HG02623 (cell line): ENCODE data around the gene ATN1.

Experiments used
- ATAC-seq: cut with Tn5 transposase; IDR thresholded peaks from one replicate; pipeline ENCODE4 v1.9.1; 2021; ENCODE audit warnings: moderate library complexity; ENCODE audit not compliant: unreplicated experiment

ATN1 gene

DNA sequence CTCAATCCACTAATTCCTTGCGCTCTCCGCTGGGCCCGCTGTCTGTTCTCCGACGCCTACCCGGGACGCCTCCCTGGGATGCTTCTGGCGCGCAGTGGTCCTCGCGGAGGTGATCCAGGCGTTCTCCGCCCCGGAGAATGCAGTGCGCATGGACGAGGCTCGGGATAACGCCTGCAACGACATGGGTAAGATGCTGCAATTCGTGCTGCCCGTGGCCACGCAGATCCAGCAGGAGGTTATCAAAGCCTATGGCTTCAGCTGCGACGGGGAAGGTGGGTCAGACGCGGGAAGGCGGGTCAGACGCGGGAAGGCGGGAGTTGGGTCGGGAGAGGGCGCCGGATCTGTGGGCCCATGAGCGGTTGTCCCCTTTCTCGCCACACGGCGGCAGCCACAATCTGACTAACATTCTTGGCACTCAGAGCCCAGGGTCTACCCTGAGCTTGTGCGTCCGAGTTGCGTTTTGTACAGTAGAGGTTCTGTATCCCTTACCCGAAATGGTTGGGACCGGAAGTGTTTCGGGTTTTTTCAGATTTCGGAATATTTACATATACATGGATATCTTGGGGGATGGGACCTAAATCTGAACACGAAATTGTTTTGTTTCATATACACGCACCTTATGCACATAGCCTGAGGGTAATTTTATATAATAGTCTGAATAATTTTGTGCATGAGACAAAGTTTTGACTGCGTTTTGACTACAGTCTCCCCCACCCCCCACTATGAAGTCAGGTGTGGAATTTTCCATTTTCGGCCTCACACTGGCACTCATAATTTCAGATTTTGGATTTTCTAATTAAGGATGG lies 16.8 kb downstream of the ATN1 start:
- peak; percentile 36 for ATAC-seq

DNA sequence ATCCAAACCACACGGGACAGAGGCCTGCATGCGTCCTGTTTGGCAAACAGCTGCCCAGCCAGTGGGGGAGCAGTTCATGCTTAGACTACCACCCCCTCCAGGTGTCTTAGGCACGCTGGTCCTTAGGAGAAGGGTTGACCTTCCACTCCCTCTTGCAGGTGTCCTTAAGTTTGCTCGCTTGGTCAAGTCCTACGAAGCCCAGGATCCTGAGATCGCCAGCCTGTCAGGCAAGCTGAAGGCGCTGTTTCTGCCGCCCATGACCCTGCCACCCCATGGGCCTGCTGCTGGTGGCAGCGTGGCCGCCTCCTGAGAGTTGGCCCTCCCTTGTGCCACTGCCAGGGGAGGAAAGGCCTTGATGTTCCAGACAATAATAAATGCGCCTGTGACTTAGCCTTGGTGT lies 17.9 kb downstream of the ATN1 start:
- ATAC-seq = no peak

DNA sequence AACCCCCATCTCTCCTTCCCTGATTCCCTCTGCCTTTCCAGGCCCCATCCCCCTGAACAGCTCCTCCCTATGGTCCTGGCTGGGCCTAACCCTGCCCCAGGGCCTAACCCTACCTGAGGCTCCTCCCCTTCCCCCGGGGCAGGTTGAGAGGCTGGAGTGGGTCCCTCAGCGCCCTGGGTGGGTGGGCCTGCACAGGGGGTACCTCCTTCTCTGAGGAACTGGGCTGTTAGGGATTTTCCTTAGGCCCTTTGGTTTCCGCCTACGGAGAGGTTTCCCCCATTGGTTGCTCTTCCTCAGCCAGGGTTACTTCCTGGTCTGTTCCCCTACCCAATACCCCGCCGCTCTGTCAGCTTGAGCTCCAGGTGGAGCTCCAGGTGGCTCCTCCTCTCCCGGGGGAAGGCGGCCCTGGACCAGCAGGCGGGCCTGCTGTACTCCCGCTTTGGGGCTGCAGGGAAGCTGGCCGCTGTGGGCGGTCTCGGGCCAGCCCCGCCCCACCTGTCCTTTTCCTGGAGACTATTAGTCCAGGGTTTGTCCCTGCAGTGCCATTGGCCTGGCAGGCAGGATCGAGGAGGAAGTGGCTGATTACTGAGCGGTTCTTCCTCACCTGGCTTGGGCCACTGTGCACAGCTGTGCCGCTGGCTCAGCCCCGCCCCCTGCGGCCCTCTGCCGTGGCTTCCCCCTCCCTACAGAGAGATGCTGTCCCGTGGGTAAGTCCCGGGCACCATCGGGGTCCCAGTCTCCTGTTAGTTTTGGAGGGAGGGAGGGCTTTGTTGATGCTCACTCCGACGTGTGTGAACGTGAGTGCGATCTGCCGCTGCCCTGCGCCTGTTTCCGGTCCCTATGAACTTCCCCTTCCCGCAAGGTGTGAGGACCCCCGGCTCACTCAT lies 18.5 kb downstream of the ATN1 start:
- ATAC-seq = no peak

DNA sequence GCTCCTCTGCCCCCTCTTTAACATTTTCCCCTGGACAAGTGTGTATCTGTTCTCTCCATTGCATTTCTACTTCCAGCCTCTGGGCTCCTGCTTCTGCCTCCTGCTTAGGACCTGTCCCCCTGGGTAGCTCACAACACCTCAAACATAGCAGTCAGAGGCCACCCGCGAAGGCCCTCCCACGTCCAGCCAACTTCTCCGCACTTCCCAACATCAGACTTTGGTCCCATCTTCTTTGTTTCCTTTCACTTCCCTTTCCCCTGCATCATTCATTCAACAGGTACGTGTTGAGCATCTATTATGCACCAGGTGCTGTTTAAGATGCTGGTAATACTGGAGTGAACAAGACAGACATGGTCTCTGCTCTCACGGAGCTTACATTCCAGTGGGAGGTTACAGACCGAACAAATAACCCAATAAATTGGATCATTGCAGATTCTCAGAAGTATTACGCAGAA lies 19.2 kb downstream of the ATN1 start:
- no peak for ATAC-seq

DNA sequence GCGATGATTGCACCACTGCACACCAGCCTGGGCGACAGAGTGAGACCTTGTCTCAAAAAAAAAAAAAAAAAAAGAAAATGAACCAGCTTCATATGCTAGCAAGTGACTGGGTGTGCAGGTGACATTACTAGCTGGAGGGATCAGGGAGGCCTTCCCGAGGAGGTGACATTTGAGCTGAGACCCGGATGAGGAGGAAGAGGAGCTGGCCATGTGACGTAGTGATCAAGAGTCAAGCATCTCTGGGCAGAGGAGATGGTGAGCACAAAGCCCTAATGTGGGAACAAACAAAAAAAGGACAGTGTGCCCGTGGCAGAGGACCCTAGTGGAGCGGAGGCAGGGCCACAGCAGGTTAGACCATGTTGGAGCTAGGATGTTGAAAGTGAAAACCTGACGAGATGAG lies 19.9 kb downstream of the ATN1 start:
- no peak for ATAC-seq

DNA sequence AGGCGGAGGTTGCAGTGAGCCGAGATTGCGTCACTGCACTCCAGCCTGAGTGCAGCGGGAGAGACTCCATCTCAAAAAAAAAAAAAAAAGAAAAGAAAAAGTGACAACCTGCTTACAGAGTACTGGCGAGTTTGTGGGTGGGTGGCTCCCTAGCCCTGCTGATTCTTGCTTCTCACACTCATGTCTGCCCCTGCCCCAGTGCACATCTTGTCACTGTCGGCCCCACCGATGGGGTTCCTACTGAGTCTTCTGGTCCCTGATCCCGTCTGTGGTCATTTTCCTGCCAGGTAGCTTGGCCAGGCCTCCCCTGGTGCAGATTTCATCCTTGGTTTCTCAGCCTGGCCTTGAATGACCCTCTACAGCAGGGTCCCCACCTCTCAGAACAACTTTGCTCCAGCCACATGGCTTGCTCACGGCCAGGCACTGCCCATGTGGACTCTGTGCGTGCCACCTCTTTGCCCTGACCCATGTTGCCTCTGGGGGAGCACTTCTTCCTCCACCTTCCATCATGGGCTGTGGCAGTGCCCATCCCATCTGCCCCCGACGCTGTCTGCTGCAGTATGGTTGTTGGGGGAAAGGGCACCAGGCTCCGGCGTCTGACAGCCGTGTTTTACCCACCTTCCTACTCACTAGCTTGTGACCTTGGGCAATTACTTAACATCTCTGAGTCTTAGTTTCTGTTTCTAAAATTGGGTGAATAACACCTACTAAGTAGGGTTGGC lies 21.3 kb downstream of the ATN1 start:
- ATAC-seq = no peak

DNA sequence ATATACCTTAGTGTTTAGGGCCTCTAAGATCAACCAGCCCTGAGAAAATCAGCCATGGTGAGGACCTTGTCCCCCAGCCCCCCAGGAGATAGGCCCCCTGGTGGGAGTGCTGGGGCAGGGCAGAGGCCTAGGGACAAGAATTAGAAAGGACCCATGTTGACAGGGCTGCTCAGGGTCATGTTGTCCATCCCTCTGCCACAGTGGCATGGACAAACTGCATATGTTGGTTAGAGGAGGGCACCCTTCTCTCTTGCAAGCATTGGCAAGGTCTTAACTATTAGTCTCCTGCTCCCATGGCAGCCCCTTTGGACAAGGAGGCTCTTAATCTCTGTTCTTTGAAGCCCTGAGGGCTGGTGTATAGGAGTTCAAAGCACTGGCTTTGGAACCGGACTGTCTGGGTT lies 22.6 kb downstream of the ATN1 start:
- no peak for ATAC-seq

DNA sequence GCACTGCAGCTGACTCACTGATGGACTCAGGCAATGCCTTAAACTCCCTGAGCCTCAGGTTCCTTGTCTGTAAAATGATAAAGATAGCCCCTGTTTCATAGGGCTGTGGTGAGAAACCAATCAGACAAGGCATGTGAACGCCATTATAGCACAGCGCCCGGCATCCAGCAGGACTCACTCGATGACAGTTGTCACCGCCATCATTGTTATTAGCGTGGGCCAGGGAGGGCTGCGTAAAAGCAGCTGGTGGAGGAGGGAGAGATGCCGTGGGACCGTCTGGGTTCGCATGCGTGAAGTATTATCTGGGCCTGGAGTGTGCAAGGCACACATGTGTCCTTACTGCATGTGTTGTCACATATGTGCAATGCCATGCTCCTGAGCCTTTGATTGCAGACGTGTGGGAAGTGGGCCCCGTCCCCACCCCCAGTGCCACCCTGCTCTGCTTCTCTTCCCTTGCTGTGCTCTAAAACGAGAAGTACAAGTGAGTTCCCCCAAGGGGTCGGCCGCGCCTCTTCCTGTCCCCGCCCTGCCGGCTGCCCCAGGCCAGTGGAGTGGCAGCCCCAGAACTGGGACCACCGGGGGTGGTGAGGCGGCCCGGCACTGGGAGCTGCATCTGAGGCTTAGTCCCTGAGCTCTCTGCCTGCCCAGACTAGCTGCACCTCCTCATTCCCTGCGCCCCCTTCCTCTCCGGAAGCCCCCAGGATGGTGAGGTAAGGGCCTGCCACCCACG lies 23.2 kb downstream of the ATN1 start, which contains the start of gene PTPN6:
PTPN6 (plus strand) TSS at position 546 of the 730 bp plus-strand sequence; CDS start at position 703, 157 bp downstream.
- ATAC-seq = no peak

DNA sequence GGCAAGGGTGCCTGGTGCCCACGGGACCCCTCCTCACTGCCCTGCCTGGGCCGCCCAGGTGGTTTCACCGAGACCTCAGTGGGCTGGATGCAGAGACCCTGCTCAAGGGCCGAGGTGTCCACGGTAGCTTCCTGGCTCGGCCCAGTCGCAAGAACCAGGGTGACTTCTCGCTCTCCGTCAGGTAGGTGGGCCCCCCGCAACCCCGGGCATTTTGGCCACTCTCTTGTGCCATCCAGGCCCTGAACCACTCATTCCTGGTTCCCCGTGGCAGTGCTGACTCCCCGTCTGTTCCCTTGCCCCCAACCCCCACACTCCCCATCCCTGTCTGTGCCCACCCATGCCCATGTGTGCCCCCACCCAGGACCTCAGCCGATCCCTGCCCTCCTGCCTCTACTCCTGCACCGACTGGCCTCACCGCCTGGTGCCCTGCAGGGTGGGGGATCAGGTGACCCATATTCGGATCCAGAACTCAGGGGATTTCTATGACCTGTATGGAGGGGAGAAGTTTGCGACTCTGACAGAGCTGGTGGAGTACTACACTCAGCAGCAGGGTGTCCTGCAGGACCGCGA lies 23.9 kb downstream of the ATN1 start:
- ATAC-seq = no peak

DNA sequence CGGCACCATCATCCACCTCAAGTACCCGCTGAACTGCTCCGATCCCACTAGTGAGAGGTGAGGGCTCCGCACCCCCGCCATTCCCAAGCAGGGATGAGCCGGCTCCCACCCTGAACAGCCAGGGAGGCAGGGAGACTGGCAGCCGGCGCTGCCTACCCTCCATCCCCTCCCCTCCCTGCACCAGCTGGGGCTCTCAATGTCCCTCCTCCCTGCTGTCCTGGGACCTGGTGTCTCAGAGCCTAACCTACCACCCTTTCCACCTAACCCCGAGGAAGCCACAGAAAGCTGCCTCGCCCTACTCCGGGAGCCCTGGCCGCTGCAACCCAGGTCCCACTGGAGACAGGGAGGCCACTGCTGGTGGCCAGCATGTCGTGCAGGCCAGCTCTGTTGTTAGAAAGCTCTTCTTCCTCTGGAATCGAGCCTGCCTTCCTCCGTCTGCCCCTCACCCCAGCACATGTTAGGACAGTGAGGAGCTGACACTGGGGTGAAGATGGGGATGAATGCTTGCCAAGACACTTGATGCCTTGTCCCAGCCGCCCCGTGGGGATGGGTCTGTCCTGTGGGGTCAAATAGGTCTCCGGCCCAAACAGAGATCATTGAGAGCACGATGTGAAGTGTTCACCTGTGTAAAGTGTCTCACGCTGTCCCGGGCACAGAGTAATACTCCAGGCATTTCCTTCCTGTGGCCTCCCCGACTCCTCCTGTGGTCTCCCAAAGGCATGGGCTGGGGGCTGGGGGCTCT lies 24.5 kb downstream of the ATN1 start:
- ATAC-seq = no peak

DNA sequence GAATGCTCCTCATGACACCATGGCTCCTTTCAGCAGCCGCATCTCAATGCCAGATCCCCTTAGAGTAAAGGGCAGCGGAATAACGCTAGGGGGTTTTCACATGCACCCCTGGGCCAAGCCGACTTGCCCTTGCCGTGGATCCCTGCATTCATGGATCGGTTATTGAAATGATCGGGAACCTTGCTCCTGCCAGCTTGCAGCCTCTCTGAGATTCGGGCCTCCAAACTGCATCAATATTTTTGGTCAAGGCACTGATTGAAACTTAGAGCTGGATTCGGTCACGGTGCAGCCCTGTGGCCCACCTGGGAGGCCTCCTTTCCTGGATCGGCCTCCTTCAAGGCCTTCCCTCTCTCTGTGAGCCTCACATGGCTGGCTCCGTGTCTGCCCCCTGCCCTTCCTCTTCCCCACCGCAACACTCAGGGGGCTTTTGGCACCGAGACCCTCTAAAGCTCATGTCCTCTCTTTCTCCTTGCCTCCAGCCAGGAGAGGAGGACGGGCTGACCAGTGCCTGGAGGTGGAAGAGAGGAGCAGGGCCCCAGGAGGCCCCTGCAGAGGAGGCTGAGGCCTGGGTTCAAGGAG lies 25.2 kb downstream of the ATN1 start:
- no peak for ATAC-seq

DNA sequence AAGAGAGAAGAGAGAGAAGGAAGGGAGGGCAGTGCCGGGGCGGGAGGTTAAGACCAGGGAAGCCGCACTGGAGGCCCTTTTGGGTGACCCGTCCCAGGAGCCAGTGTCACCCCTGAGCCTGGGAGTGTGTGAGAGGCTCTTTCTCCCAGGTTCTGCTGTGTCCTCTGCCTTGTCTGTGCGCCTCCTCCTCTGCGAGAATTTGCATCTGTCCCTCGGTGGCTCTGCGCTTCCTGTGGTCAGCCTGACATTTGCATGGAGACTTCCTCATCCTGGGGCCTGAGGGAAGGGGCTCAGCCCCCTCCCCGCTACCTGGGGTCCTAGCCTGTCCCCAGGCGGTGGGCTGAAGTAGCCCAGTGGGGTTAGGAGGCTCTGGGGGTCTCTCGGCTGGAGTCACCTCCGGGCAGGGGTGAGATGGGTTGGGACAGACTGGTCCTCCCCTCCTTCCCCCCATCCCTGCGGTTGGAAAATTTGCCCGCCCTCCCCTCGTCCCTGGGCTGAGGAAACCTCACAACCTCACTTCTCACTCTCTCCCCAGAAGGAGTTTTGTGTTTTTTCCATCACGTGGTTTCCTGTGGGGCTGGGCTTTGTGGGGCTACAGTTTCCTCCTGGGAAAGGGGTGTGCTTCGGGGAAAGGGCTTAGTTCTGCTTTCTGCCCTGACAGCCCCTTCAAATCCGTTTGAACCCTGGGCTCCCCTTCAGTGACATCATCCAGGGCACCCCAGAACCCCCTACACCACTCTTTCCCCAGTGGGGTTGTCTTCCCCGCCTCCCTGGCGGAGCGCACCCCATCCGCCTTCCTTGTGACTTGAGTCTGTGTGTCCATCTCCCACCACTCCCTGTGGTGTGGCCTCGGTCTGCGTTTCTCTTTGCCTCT lies 25.9 kb downstream of the ATN1 start:
- ATAC-seq = peak; percentile 45

DNA sequence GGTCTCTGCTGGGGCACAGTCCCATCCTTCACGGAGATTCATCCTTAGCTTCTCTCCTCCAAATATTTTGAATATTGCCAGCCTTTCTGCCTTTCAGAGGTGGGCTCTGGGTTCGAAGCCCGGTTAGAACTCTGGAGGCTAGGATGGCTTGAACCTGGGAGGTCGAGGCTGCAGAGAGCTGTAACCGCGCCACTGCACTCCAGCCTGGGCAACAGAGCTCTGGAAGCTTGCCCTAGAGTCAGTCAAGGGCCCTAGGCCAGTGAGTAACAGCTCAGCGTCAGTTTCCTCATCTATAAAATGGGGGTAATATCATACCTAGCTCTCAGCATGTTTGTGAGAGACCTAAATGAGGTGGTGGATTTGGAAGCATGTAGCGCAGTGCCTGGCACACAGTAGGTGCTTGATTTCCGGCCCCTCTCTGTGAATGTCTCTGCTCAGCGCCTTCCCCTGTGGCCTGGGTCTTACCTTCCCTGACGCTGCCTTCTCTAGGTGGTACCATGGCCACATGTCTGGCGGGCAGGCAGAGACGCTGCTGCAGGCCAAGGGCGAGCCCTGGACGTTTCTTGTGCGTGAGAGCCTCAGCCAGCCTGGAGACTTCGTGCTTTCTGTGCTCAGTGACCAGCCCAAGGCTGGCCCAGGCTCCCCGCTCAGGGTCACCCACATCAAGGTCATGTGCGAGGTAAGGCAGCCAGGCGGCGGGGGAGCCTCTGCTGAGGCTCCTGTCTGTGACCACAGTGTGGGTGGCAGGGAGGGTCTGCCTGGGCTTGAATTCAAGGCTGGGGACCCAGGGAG lies 26.8 kb downstream of the ATN1 start:
- ATAC-seq = no peak

DNA sequence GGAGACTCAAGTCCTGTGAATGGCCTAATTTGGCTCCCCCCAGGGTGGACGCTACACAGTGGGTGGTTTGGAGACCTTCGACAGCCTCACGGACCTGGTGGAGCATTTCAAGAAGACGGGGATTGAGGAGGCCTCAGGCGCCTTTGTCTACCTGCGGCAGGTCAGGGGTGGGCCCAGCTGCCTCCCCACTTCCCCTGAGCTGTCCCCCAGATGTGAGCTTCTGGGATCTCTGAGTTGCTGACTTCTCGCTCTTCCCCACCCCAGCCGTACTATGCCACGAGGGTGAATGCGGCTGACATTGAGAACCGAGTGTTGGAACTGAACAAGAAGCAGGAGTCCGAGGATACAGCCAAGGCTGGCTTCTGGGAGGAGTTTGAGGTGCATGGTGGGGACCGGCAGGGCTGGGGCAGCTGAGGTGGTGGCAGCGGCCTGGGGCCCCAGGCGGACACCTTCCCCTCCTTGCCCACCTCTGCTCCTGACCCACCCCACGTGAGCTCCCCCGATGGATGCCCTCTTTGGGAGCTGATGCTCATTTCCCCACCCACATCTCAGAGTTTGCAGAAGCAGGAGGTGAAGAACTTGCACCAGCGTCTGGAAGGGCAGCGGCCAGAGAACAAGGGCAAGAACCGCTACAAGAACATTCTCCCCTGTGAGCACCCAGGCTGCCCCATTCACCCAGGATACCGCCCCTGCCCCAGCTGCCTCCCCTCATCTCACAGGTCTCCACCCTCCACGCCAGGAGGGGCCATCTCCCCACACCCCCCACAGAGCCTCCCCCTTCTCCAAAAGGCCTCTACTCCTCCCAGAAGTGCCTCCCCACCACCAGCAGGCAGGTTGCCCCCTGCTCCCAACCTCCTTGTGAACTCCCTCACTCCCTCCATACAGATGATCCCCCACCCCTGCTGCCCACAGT lies 27.6 kb downstream of the ATN1 start:
- ATAC-seq = no peak

DNA sequence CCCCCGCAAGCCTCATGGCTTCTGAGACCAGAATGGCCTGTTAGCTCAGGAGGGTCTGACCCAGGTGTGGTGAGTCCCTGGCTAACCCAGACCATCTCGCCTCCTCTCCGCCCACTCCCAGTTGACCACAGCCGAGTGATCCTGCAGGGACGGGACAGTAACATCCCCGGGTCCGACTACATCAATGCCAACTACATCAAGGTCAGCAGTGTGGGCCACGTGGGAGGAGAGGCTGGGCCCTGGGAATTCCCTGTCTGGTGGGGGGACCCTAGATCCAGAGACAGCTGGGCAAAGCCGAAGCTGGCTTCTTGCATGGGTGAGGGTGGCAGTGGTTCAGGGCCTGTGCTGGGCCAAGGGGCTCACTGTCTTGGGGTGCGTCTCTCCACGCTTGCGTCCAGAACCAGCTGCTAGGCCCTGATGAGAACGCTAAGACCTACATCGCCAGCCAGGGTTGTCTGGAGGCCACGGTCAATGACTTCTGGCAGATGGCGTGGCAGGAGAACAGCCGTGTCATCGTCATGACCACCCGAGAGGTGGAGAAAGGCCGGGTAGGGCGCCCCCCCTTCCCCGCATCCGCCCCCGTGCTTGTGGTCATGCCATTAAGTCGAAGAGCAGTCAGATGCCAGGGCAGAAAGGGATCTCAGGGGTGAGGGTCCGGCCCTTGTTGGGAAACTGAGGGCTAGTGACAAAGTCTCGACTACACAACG lies 28.4 kb downstream of the ATN1 start:
- ATAC-seq = no peak
